Activated naive CD4-positive, alpha-beta T cell treated with anti-CD3 and anti-CD28 coated beads, Interleukin-2, amount 50 U/mL, for 16 hours (primary cell): ENCODE measurements around the gene DNAJB11.
"Not testable (repeated sequence)": the region's sequence is repeated elsewhere in the genome, so short reads cannot be mapped to it uniquely, and the experiment has no call there.

ENCODE experiments used
- DNase-seq: peaks from one replicate; pipeline ENCODE4 v3.0.0-alpha.2; 2020

Gene DNAJB11

DNA sequence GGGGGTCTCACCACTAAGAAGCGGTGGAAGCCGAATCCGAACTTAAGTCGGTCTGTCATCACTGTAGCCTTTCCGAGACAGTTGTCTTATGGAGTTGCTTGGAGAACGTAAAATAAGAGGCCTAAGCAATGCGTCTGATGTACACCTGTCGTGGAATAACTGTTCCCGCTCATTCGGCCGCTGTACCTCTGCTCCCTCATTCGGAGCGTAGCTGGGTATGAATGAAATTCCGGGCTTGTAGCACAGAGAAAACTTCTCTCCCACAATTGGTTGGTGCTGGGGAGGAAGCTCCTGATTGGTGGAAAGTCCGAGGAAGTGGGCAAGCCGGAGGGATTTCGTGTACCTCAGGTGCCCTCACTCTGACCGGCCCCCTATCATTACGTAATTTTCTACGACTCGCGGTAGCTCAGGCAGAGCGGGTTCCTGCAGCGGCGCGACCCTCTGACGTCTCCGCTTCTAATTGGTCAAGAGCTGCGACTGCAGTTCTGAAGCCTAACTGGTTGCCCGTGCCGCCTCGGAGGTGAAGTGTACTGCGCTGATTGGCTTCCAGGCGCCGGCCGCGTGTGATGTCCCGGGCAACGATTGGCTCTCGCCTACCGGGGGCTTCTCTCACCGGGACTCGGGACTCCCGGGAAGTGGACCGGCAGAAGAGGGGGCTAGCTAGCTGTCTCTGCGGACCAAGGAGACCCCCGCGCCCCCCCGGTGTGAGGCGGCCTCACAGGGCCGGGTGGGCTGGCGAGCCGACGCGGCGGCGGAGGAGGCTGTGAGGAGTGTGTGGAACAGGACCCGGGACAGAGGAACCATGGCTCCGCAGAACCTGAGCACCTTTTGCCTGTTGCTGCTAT lies at the start of gene DNAJB11:
Gene DNAJB11 (plus strand): TSS at position 625 of the 845 bp plus-strand sequence. CDS start 178 bp downstream, at position 803.
- DNase-seq = peak; percentile 98

DNA sequence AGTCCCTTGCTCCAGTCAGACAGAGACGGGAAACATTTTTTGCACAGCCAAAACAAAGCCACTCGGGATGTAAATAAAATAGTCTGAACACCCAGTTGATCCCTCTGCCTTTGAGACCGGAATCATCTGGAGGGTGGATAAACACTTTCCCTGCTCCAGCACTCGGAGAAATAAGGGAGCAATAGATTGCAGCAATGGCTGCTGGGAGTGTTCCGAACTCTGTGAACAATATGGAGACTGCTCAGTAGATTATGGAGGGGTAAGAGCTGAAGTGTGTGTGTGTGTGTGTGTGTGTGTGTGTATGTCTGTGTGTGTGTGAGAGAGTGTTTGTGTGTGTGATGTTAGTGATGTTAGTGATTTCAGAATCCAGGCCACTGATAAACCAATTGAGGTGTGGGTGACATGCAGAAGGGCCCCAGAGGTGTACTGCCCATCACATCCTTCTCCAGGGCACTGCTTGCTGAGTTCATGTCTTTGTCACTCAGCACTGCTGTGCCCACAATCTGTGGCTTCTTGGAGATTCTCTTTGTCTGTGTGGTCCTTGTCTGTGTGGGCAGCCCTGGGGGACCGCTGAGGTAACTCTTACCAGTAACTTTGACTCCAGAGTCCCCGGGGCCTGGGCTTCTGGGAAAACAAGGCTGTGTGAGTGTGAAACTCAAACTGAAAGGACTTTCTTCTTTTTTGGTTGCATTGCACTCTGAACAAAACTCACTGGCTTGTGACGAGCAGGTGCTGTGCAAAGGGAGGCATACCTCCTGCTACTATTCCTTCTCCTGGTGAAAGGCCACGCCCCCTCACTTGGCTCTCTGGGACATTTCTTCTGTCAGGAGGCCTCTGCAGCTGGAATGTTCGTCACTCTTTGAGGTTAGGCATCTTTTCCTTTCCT lies 49.3 kb upstream of the DNAJB11 start:
- no peak for DNase-seq

GRCh38 chr3:186523022-186523421 lies 47.5 kb upstream of the DNAJB11 start:
- no peak for DNase-seq

DNA sequence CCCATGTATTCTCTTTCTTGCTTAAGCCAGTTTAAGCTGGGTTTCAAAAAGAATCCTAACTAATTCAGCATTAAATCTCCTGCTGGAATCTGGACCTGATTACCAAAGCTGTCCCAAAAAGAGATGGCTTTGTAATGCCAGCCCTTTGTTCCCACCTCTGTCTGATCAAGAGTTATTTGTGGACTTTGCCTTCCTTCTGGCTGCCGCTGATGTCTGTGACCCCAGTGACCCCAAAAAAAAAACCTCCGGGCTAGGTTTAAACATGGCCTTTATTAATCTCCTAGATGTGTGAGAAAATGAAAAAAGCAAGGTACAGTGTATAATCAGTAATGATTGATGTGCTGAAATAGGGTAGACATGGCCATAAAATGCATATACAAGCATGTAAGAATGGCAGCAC lies 47.1 kb upstream of the DNAJB11 start:
- DNase-seq = no peak

GRCh38 chr3:186524616-186525015 lies 45.9 kb upstream of the DNAJB11 start:
- DNase-seq = no peak

GRCh38 chr3:186525369-186526255 lies 44.9 kb upstream of the DNAJB11 start:
- no peak for DNase-seq

DNA sequence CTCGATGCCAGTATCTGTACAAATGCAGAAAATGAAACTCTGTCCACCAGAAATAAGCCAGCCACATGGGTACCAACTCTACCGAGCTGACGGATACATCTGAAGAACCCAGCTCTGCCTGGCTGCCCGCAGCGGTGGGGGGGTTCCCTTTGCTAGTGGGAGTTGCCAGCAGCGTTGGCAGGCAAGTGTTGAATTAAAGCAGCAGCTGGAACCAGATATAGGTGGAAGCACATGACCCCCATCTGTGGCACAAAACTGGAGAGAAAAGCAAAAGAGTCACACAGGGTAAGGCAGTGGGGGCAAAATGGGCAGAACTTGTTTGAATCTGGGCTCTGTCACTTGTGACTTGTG lies 44.3 kb upstream of the DNAJB11 start:
- DNase-seq = no peak

DNA sequence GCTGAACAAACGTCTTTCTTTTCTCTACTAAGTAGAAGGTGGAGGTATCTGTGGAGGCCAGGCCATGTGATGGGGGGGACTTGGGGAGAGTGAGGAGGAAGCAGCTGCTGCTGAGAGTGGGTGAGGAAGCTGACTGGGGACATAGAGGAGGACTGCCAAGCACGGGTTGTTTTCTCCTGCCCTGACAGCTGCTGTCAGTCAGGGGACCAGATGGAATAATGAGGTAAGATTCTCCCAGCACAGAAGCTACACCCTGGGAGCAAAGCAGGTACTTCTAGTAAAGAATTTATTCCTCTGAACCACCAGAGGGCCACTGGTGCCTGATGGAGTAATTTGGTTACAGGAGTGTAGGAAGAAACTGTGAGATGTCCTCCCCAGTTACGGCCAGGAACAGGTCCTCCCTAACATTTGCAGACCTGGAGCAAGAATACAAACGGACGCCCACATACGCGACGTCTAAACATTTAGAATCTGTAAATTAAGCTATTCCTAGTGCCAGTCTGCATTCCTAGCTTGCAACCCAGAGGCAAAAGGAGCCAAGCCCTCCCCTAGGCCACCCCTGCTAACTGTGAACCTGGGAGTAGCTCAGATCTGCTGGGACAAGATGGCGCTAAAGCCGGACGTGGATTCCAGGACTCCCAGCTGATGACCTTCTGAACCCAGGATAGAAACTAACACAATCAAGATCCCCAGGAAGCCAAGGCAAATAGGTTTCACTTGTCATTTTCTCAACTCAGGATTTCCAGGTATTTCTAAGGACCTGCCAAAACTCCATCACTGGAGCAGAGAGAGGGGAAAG lies 41.1 kb upstream of the DNAJB11 start:
- no peak for DNase-seq

GRCh38 chr3:186530415-186530814 lies 40.1 kb upstream of the DNAJB11 start:
- no peak for DNase-seq

GRCh38 chr3:186531694-186532093 lies 38.8 kb upstream of the DNAJB11 start:
- not testable (repeated sequence) for DNase-seq

GRCh38 chr3:186532598-186533072 lies 37.9 kb upstream of the DNAJB11 start:
- DNase-seq = no peak

GRCh38 chr3:186534113-186534669 lies 36.3 kb upstream of the DNAJB11 start:
- DNase-seq = peak; percentile 44

DNA sequence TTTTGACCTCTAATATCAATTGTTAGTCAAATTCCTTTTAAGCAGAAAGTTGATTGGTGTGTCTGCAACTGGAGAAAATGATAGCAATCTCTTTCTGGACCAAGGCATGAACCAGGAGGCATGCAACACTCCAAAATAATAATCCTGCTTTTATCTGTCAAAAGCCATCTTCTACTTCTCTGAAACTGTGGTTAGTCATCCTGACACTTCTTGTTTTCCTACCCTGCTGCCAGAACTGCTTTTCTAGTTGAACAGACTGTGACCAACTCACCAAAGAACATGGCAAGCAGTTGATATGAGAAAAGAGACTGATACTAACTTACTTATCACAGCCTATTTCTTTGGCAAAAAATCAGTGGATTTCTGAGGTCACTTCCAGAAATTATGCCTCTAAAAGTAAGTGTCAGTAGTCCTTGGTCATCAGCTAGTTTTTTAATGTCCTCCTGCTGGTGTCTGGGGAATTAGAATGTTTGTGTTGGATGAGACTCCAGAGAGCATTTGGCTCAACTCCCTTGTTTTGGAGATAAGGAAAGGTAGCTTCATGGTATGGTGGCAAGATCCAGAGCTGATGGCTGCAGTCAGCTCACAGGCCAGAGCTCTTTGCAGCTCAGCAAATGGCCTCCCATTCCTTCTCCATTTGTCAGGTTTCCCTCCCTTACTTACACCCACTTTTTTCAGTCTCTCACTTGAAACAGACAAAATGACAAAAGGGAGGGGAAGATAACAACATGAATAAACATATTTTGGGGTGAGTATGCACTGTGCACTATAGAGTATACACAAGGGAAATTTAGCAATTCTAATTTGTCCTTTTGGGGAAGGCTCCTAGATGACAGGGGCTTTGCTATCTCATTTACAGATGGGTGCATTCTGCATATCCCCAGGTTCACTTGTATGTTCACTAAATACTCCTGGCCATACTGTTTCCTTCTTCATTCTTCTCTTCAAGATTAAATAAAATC lies 33.4 kb upstream of the DNAJB11 start:
- DNase-seq = no peak

GRCh38 chr3:186538779-186539178 lies 31.7 kb upstream of the DNAJB11 start:
- DNase-seq = no peak

DNA sequence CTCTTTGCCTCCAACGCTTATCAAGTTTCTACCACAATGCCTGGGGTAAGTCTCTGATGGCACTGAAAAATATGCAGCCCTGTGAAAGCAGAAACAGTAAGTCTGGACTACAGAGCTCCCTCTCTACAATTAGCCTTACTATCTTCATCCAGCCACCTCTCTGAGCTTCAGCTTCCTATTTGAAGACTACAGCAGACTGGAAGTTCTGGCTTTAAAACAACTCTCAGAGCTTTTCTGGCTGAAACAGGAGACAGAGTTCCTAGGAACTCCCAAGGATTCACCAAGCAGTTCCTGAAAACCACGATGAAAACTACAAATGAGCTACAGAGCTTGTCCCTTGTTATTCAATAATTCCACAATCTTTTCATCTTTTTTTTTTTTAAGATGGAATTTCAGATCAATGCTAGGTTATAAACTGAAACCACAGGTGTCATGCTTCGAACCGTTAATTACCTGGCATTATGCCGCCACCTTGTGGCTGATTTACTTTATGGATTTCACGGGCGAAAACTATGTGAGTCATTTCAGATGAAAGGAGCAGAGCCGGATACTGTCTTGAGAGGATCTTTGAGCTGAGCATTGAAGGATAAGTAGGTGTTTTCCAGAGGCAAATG lies 30.2 kb upstream of the DNAJB11 start:
- DNase-seq = peak; percentile 81

GRCh38 chr3:186540835-186541226 lies 29.7 kb upstream of the DNAJB11 start:
- DNase-seq = no peak

- no peak for DNase-seq
Measured at GRCh38 chr3:186544281-186544680, 26.2 kb upstream of the DNAJB11 start, which contains the start of gene CRYGS. CRYGS (minus strand) TSS chr3:186544380; CDS start chr3:186544326, 54 bp downstream.

DNA sequence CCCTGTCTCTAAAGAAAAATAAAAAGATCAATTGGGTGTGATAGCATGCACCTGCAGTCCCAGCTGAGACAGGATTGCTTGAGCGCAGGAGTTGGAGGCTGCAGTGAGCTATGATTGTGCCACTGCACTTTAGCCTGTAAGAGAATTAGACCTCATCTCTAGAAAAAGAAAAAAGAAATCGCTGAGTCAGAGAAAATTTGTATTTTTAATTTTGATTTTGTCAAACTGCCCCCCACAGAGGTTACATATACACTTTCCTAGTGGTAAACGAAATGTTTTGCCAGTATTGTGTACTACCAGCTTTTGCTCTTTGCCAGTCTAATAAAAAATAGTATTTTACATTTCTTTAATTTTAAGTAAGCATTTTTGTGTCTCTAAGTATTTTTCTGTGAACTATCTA lies 21.0 kb upstream of the DNAJB11 start:
- no peak for DNase-seq

GRCh38 chr3:186551387-186551786 lies 19.1 kb upstream of the DNAJB11 start:
- DNase-seq = no peak
